IPS-11a (cell line): ENCODE data around the gene LRRC45.

Experiments
- H3K4me3 ChIP-seq: one replicate; pipeline ENCODE4 v1.5.1; 2013; ENCODE audit warnings: low read depth, low read length, control low read depth

The LRRC45 gene

GRCh38 chr17:82006468-82007227, 16.5 kb upstream of the LRRC45 start:
- H3K4me3 ChIP-seq: no peak overlapping the region

- no peak overlapping the region for H3K4me3 ChIP-seq
Observed at GRCh38 chr17:82007228-82007494, 15.9 kb upstream of the LRRC45 start.

- no peak overlapping the region for H3K4me3 ChIP-seq
Observed at GRCh38 chr17:82007495-82008257, 15.4 kb upstream of the LRRC45 start.

- H3K4me3 ChIP-seq: no peak overlapping the region
Observed at GRCh38 chr17:82008258-82008940, 14.7 kb upstream of the LRRC45 start.

- H3K4me3 ChIP-seq: no peak overlapping the region
Observed at GRCh38 chr17:82008941-82009405, 14.1 kb upstream of the LRRC45 start.

GRCh38 chr17:82009413-82009812, 13.7 kb upstream of the LRRC45 start:
- H3K4me3 ChIP-seq: no peak overlapping the region

GRCh38 chr17:82010575-82011525, 12.3 kb upstream of the LRRC45 start:
- no peak overlapping the region for H3K4me3 ChIP-seq

GRCh38 chr17:82011617-82012187, 11.4 kb upstream of the LRRC45 start:
- H3K4me3 ChIP-seq: no peak overlapping the region

- H3K4me3 ChIP-seq: no peak overlapping the region
Observed at GRCh38 chr17:82012261-82012639, 10.9 kb upstream of the LRRC45 start.

- H3K4me3 ChIP-seq: no peak overlapping the region
Observed at GRCh38 chr17:82012640-82013295, 10.3 kb upstream of the LRRC45 start.

GRCh38 chr17:82013341-82013740, 9.8 kb upstream of the LRRC45 start:
- no peak overlapping the region for H3K4me3 ChIP-seq

- no peak overlapping the region for H3K4me3 ChIP-seq
Observed at GRCh38 chr17:82013772-82014321, 9.3 kb upstream of the LRRC45 start.

GRCh38 chr17:82014432-82014831, 8.7 kb upstream of the LRRC45 start:
- H3K4me3 ChIP-seq: no peak overlapping the region

GRCh38 chr17:82014971-82015310, 8.2 kb upstream of the LRRC45 start:
- no peak overlapping the region for H3K4me3 ChIP-seq

GRCh38 chr17:82015311-82015971, 7.7 kb upstream of the LRRC45 start:
- no peak overlapping the region for H3K4me3 ChIP-seq

- no peak overlapping the region for H3K4me3 ChIP-seq
Observed at GRCh38 chr17:82016061-82016874, 6.8 kb upstream of the LRRC45 start.

- no peak overlapping the region for H3K4me3 ChIP-seq
Observed at GRCh38 chr17:82016875-82017459, 6.1 kb upstream of the LRRC45 start.

- H3K4me3 ChIP-seq: no peak overlapping the region
Observed at GRCh38 chr17:82017612-82018151, 5.4 kb upstream of the LRRC45 start.
